Mucosa of rectum (tissue), 2 donors: Measurements from ENCODE around the gene PDCD7.
"Not testable (repeated sequence)": the region's sequence is repeated elsewhere in the genome, so short reads cannot be mapped to it uniquely, and the experiment has no call there.

Experiments
- H3K27ac ChIP-seq, 2 donors: one replicate each; pipeline ENCODE4 v1.7.0; 2013; ENCODE audit warnings: inconsistent platforms in 2 of 2, low read depth in 2 of 2, low read length in 2 of 2
- H3K27me3 ChIP-seq, 2 donors: one replicate each; pipeline ENCODE4 v1.7.0; 2013; ENCODE audit warnings: low read length in 2 of 2; ENCODE audit not compliant: control insufficient read depth in 2 of 2, insufficient read depth in 2 of 2
- H3K36me3 ChIP-seq, 2 donors: one replicate each; pipeline ENCODE4 v1.7.0; 2013; ENCODE audit warnings: low read length in 2 of 2; ENCODE audit not compliant: control insufficient read depth in 2 of 2, insufficient read depth in 2 of 2
- H3K4me1 ChIP-seq, 2 donors: one replicate each; pipeline ENCODE4 v1.7.0; 2013; ENCODE audit warnings: low read length in 2 of 2, mild to moderate bottlenecking in 1 of 2; ENCODE audit not compliant: control insufficient read depth in 2 of 2, insufficient read depth in 2 of 2
- H3K4me3 ChIP-seq, 2 donors: one replicate each; pipeline ENCODE4 v1.7.0; 2013; ENCODE audit warnings: low read length in 2 of 2
- H3K9ac ChIP-seq, 2 donors: one replicate each; pipeline ENCODE4 v1.7.0; 2013; ENCODE audit warnings: low read length in 2 of 2, low read depth in 1 of 2, mild to moderate bottlenecking in 1 of 2
- H3K9me3 ChIP-seq, 2 donors: one replicate each; pipeline ENCODE4 v1.7.0; 2013; ENCODE audit warnings: low read length in 2 of 2; ENCODE audit not compliant: control insufficient read depth in 2 of 2
- donor health status: healthy.
- donor health status: Normal muscosa, but diverticular disease.

PDCD7 gene

GRCh38 chr15:65165875-65166274 is 32.3 kb upstream of the PDCD7 start:
- Histone ChIP-seq H3K27me3 (no peaks in the 10 kb centered on the region), H3K4me3 (no peak overlapping the region), H3K9me3 (no peaks in the 10 kb centered on the region), H3K9ac (no peak overlapping the region), H3K36me3 (peaks cover 27 to 34% of the 10 kb centered on the region in 2 donors), H3K27ac (no peak overlapping the region), H3K4me1 (no peaks in the 10 kb centered on the region)

- H3K36me3 ChIP-seq: peaks cover 25 to 34% of the 10 kb centered on the region in 2 donors
- no peak overlapping the region for H3K27ac ChIP-seq
- H3K9me3 ChIP-seq: no peaks in the 10 kb centered on the region
- H3K27me3 ChIP-seq: no peaks in the 10 kb centered on the region
- H3K4me3 ChIP-seq: no peak overlapping the region
- H3K4me1 ChIP-seq: no peaks in the 10 kb centered on the region
- H3K9ac ChIP-seq: no peak overlapping the region
Observed at GRCh38 chr15:65164139-65164538, 30.5 kb upstream of the PDCD7 start.

GRCh38 chr15:65163041-65163440 is 29.4 kb upstream of the PDCD7 start:
- no peaks in the 10 kb centered on the region for H3K27me3 ChIP-seq
- no peak overlapping the region for H3K27ac ChIP-seq
- H3K4me1 ChIP-seq: no peaks in the 10 kb centered on the region
- H3K9me3 ChIP-seq: no peaks in the 10 kb centered on the region
- no peak overlapping the region for H3K9ac ChIP-seq
- no peak overlapping the region for H3K4me3 ChIP-seq
- peaks cover 30 to 39% of the 10 kb centered on the region in 2 donors for H3K36me3 ChIP-seq

GRCh38 chr15:65156692-65157091 is 23.1 kb upstream of the PDCD7 start:
- Histone ChIP-seq H3K4me3 (no peak overlapping the region), H3K4me1 (no peaks in the 10 kb centered on the region), H3K27me3 (no peaks in the 10 kb centered on the region), H3K27ac (no peak overlapping the region), H3K36me3 (peaks cover 51% of the 10 kb centered on the region in 2 donors), H3K9me3 (no peaks in the 10 kb centered on the region), H3K9ac (no peak overlapping the region)

GRCh38 chr15:65154720-65155119 is 21.1 kb upstream of the PDCD7 start:
- Histone ChIP-seq H3K27me3 (no peaks in the 10 kb centered on the region), H3K9ac (no peak overlapping the region), H3K4me3 (no peak overlapping the region), H3K36me3 (peaks cover 51 to 52% of the 10 kb centered on the region in 2 donors), H3K27ac (no peak overlapping the region), H3K9me3 (no peaks in the 10 kb centered on the region), H3K4me1 (no peaks in the 10 kb centered on the region)

GRCh38 chr15:65147902-65148301 is 14.3 kb upstream of the PDCD7 start:
- no peak overlapping the region for H3K9ac ChIP-seq
- H3K27me3 ChIP-seq: no peaks in the 10 kb centered on the region
- H3K36me3 ChIP-seq: peaks cover 14 to 17% of the 10 kb centered on the region in 2 donors
- H3K4me1 ChIP-seq: no peaks in the 10 kb centered on the region
- H3K4me3 ChIP-seq: no peak overlapping the region
- no peak overlapping the region for H3K27ac ChIP-seq
- H3K9me3 ChIP-seq: no peaks in the 10 kb centered on the region

- Histone ChIP-seq H3K9ac (no peak overlapping the region), H3K36me3 (peaks cover 11 to 14% of the 10 kb centered on the region in 2 donors), H3K9me3 (no peaks in the 10 kb centered on the region), H3K4me1 (no peaks in the 10 kb centered on the region), H3K27me3 (no peaks in the 10 kb centered on the region), H3K27ac (no peak overlapping the region), H3K4me3 (no peak overlapping the region)
Observed at GRCh38 chr15:65146438-65146837, 12.8 kb upstream of the PDCD7 start.

GRCh38 chr15:65138631-65139030 is 5.0 kb upstream of the PDCD7 start:
- H3K27ac ChIP-seq, H3K4me1 ChIP-seq, H3K9me3 ChIP-seq, H3K36me3 ChIP-seq, H3K9ac ChIP-seq, H3K27me3 ChIP-seq, H3K4me3 ChIP-seq: not testable (repeated sequence)

GRCh38 chr15:65137893-65138292 is 4.3 kb upstream of the PDCD7 start:
- H3K9ac ChIP-seq, H3K27me3 ChIP-seq, H3K4me1 ChIP-seq, H3K9me3 ChIP-seq, H3K4me3 ChIP-seq, H3K36me3 ChIP-seq, H3K27ac ChIP-seq: not testable (repeated sequence)

GRCh38 chr15:65137089-65137488 is 3.5 kb upstream of the PDCD7 start:
- not testable (repeated sequence) for H3K4me3 ChIP-seq, H3K9me3 ChIP-seq, H3K27ac ChIP-seq, H3K9ac ChIP-seq, H3K27me3 ChIP-seq, H3K4me1 ChIP-seq, H3K36me3 ChIP-seq

GRCh38 chr15:65134538-65134937 is 930 bp upstream of the PDCD7 start:
- H3K9me3 ChIP-seq: no peaks in the 10 kb centered on the region
- H3K4me3 ChIP-seq: peak overlapping the region in 1 of 2 donors; percentile 98
- no peak overlapping the region for H3K27ac ChIP-seq
- H3K9ac ChIP-seq: no peak overlapping the region
- no peaks in the 10 kb centered on the region for H3K27me3 ChIP-seq
- H3K4me1 ChIP-seq: peaks cover 3 to 5% of the 10 kb centered on the region in 2 donors
- H3K36me3 ChIP-seq: peaks cover 0 to 1% of the 10 kb centered on the region in 2 donors
